NT2/D1 (cell line): ENCODE results near the gene PIK3C2G.

Experiments used
- YY1 ChIP-seq: IDR thresholded peaks from 2 replicates; pipeline ENCODE4 v1.6.1; 2011; ENCODE audit not compliant: insufficient read length, insufficient read depth
- ZNF274 ChIP-seq: IDR thresholded peaks from 2 replicates; pipeline ENCODE4 v1.6.1; 2011; ENCODE audit warnings: mild to moderate bottlenecking, low read depth, low read length

- TF ChIP-seq YY1 (no peak), ZNF274 (no peak)
Measured at GRCh38 chr12:18297902-18298301, 36.6 kb downstream of the PIK3C2G start.
